Ureter (tissue), 1 donor: ENCODE results near the gene GFRA1. TPM values are rescaled to one million over a fixed set of nuclear protein-coding genes. Genes with fewer than 3 reads are reported as not detected.

Experiments used
- DNase-seq: peaks from one replicate; pipeline ENCODE4 v3.0.0-alpha.2; 2020; ENCODE audit warnings: low spot score
- total RNA-seq: library from RNA; stranded (reverse); gene quantifications from one replicate; pipeline ENCODE4 v1.2.4, GENCODE V29; 2023
- donor health status: DM: yes; HTN: yes; CAD: no.

Gene GFRA1
- total RNA-seq, 1 donor from 2014 or later: 4.1 TPM

DNA sequence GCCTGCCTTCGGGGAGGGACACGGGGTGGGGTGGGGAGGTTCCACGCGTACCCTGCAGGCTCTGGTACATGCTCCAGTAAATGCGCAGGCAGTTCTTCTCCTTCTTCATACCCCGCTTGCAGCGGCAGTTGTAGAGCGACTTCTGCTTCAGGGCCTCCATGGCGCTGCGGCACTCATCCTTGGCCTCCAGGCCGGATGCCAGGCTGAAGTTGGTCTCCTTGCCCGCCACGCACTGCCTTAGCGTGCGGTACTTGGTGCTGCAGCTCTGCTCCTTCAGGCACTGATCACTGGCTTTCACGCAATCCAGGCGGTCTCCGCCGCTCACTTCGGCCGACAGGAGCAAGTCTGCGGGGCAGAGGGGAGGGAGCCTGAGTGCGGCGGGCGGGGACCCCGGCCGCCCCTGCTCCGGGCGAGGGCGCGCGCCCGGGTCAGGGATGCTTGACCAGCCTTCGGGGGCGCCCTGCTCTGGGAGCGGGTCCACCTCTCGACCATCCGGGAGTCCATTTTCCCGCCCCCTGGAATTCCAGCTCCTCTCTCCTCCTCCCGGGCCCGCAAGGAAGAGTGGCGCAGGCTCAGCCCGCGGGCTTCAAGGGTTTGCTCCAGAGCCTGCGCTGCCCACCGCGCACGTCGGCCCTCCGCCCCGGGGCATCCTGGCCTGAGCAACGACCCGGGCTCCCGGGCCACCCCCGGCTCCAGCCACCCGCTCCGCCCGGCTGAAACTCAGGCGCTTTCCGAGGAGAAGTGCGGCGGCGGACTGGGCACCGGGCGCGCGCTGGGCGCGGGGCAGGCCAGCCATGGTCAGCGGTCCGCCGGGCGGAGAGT is 2.0 kb downstream of the GFRA1 start:
- no peak for DNase-seq

- no peak for DNase-seq
Measured at GRCh38 chr10:116270126-116270770, 2.8 kb downstream of the GFRA1 start.

GRCh38 chr10:116269619-116270018 is 3.4 kb downstream of the GFRA1 start:
- DNase-seq: no peak

- no peak for DNase-seq
Measured at GRCh38 chr10:116268976-116269375, 4.0 kb downstream of the GFRA1 start.

DNA sequence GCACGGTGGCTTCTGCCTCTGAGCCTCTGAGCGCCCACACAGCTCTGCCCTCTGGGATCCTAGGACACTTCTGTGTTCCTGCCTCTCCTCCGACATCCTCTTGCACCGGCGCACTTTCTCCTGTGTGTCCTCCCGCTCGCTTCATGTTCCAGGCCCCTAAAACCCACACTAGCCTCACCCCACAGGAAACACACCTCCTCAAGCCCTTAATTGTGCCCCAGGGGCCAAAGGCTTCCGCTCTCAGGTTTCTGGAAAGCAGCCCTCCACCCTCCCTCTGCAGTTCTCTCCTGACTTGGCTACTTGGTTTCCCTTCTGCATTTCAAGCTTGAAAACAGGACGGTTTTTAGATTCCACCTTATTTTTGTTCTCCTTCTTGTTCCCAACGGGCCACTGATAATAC is 7.3 kb downstream of the GFRA1 start:
- DNase-seq: no peak

- no peak for DNase-seq
Measured at GRCh38 chr10:116263870-116264655, 8.9 kb downstream of the GFRA1 start.

DNA sequence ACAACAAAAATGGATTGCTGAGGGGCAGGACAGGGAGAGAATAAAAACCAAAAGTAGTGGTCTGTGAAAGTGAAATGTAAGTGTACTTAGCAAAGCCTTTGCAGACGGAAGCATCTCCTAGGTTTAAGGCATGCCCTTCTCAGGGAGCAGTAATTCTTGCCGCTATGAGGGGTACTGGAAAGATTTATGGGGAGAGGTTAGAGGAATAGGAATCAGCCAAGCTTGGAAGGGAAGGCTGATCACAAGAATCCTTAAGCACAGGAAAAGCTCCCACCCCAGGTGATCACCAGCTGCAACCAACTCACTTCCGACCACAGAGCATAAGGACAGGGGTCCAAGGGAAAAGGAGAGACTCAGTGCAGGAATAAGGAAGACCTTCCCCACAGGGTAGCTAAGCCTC is 10.3 kb downstream of the GFRA1 start:
- DNase-seq: no peak

- DNase-seq: no peak
Measured at GRCh38 chr10:116260599-116260998, 12.4 kb downstream of the GFRA1 start.

DNA sequence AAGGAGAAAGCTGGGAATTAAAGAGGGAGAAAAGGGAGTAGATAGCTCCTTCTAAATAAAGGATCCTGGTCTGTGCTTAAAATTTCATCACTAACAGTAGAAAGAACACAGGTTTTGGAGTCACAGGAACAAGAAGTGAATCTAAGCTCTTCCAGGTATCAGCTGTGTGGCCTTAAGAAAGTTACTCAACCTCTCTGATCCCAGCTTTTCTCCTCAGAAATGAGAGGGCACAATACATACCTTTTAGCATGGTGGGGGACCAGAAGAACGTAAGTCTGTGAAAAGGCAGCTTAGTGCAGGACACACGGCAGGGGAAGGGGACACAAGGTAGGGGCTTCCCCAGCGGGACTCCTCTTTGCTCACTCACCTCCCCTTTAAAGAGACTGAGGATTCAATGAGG is 13.4 kb downstream of the GFRA1 start:
- DNase-seq: no peak

DNA sequence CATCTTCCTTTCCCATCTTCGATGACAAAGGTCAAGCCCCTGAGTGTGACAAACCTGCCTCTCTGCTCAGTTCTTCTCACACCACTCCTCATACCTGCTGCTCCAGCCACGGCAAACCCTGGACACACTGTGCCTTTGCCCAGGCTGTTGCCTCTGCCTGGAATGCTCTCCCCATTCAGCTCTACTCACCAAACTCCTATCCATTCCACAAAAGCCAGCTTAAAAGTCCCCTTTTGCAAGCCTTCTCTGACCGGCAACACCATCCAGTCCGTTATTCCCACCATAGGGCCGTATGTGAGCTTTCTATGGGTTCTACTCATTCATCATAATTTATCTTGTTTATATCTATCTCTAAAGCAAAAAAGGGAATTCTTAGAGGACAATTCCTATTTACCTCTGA is 15.2 kb downstream of the GFRA1 start:
- no peak for DNase-seq

DNA sequence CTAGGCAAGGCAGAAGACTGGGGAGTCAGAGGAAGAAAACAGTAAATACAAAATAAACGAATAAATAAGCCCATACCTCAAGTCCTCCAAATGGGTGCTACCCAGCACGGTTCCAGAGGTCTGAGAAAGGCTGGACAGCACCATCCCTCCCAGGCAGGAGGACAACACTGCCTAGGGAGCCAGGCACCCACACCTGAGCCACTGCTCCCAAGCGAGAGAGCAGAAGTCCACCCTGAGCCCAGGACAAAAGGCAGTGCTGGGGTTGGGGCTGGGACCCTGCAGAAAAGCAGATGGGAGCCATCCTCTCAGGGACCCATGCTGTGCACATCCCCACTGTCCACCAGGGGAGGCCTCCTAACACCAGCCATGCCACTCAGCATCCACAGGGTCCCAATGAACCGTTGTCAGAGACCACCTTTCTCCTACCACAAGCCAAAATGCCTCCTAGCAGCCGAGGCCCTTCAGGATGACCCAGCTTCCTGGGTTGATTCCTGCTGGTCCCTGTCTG is 16.2 kb downstream of the GFRA1 start:
- DNase-seq: no peak

DNA sequence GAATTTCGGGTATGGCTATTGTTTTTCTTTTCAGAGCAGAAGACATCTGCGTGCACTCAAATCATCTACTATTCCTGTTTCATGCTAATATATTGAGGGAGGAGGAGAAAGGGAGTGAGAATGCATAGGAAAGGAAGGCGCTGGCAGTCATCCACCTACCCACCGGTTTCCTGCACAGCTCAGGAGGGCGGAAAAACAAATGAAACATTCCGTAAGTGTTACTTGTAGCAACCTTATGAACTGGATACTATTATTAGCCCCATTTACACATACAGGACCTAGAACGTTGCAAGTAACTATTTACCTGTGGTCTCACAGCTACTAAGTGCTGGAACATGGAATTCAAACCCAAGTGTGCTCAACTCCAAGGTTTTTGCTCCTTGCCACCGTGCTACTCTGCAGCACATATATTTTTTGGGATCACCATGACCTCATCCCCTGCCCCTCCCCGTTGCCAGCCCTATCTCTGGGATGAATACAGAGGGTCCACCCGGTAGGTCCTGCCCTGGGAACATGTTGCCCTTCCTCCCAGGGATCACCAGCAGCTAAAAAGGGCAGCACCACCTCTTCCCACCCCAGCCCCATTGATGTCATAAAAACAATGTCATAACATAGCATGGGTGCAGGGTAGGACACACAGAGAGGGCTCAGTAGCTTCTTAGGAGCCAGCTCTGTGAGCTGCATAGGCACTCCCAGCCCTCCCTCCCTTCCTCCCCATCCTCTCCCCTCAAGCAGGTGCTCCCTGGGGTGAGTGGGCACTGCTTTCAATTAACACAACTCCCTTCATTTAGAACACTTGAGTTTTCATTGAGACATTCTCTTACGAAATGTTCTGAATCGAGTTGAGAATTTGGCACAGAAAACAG is 16.9 kb downstream of the GFRA1 start:
- DNase-seq: no peak

GRCh38 chr10:116254422-116255155 is 18.4 kb downstream of the GFRA1 start:
- no peak for DNase-seq

- DNase-seq: no peak
Measured at GRCh38 chr10:116253716-116254115, 19.3 kb downstream of the GFRA1 start.

GRCh38 chr10:116251602-116252395 is 21.2 kb downstream of the GFRA1 start:
- DNase-seq: no peak

DNA sequence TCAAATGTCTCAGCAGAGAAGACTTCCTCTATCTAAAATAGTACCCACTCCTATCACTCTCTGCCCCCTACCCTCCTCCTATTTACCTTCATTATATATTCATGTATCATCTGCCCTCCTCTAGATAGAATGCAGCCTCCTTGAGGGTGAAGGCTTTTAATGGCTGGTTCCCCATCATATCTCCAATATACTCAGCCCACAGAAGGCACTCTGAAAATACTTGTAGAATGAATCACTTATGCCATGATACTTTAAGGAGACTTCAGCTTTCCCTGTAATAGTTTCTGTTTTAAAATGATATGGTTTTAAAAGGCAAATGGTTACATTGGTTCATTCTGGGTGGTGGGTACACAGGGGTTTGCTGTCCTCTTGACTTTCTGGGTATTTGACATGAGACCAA is 25.3 kb downstream of the GFRA1 start:
- no peak for DNase-seq

DNA sequence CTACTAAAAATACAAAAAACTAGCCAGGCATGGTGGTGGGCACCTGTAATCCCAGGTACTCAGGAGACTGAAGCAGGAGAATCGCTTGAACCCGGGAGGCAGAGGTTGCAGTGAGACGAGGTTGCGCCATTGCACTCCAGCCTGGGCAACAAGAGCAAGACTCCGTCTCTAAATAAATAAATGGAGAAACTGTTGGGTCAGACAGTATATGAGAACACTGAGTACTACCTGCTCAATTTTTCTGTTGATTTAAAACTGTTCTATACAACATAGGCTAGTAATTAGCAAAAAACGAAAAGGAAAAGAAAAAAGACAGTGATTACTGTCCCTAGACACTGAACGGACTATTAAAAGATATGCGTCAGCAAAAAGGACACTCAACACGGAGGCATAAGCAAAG is 26.7 kb downstream of the GFRA1 start:
- DNase-seq: no peak

GRCh38 chr10:116245156-116245555 is 27.9 kb downstream of the GFRA1 start:
- no peak for DNase-seq

DNA sequence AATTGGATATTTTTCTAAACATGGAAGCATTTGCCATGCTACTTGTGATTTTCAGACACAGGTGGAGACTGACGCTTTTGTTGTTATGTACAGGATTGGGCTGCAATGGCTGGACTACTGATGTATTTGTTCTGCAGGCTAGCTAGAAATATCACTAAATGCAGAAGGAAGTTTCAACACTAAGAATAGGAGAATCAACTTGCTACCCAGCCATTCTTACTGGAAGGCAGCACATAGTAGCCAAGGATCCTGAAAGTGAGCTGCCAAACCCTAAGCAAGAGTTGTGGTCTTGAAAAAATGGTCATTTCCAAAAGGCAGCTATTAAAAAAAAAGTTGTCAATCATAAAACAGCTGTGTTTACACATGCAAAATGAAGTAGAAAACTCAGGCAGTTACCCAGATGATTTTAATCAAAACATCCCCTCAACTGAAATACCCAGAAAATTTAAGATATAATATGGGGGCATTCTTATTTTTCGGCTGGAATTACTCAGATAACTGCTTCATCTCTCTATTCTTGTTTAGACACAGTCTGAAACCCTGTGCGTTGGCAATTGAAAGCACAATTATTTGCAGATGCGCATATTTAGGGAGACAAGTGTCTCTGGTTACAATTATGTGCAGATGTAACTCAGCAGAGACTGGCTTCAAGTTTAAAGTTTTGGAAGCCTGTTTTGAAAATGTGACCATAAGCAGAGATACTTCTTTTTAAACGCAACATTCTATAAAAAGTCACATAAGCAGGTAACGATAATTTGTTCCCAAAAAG is 31.2 kb downstream of the GFRA1 start:
- no peak for DNase-seq
